ENCODE data around the gene TLR6.

Gene TLR6

GRCh38 chr4:38822748-38823303 lies 33.8 kb downstream of the TLR6 start:
- H3K9me3 ChIP-seq (ENCODE audit: insufficient read depth, low read depth, low read length) = no peaks in the 10 kb centered on the region
- TF ChIP-seq, protein P1, sequence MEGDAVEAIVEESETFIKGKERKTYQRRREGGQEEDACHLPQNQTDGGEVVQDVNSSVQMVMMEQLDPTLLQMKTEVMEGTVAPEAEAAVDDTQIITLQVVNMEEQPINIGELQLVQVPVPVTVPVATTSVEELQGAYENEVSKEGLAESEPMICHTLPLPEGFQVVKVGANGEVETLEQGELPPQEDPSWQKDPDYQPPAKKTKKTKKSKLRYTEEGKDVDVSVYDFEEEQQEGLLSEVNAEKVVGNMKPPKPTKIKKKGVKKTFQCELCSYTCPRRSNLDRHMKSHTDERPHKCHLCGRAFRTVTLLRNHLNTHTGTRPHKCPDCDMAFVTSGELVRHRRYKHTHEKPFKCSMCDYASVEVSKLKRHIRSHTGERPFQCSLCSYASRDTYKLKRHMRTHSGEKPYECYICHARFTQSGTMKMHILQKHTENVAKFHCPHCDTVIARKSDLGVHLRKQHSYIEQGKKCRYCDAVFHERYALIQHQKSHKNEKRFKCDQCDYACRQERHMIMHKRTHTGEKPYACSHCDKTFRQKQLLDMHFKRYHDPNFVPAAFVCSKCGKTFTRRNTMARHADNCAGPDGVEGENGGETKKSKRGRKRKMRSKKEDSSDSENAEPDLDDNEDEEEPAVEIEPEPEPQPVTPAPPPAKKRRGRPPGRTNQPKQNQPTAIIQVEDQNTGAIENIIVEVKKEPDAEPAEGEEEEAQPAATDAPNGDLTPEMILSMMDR (conservative IDR thresholded peaks at IDR 0.05; ENCODE audit: low read length) = no peak
- TF ChIP-seq EZH2phosphoT487 (IDR thresholded peaks at IDR 0.05; ENCODE audit: borderline replicate concordance) = no peak
- no peaks in the 10 kb centered on the region for H4K20me1 ChIP-seq (ENCODE audit: insufficient read depth, low read length, poor library complexity, severe bottlenecking)
- no peak overlapping the region for H3K9ac ChIP-seq (ENCODE audit: low read depth, low read length, poor library complexity, severe bottlenecking)
- no peaks in the 10 kb centered on the region for H3K36me3 ChIP-seq (ENCODE audit: insufficient read depth, low read length)
- no peaks in the 10 kb centered on the region for H3F3A ChIP-seq (ENCODE audit: low read depth)
- H3K4me2 ChIP-seq (ENCODE audit: low read depth, low read length, poor library complexity, severe bottlenecking) = no peak overlapping the region
- H3K79me2 ChIP-seq (ENCODE audit: insufficient read depth, low read length) = no peaks in the 10 kb centered on the region
- H2AFZ ChIP-seq (ENCODE audit: low read length) = no peak overlapping the region
- H3K4me1 ChIP-seq (ENCODE audit: insufficient read depth, low read length, poor library complexity, severe bottlenecking) = no peaks in the 10 kb centered on the region
- no peaks in the 10 kb centered on the region for H3K9me2 ChIP-seq (replicated peaks; ENCODE audit: low read depth, low read length)
- no peak overlapping the region for H3K4me3 ChIP-seq (ENCODE audit: low read length, poor library complexity, severe bottlenecking)
- peaks cover 6% of the 10 kb centered on the region for H3K27me3 ChIP-seq (ENCODE audit: insufficient read depth, low read length, poor library complexity, severe bottlenecking)

DNA sequence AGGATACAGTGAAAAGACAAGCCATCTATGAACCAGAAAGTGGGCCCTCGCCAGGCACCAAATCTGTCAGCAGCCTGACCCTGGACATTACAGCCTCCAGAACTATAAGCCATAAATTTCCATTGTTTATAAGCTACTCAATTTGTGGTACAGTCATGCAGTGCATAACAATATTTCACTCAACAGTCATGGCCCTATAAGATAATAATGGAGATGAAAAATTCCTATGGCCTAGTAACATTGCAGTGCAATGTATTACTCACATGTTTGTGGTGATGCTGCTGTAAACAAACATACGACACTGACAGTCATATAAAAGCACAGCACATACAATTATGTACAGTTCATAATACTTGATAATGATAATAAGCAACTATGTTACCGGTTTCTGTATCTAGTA lies 34.9 kb downstream of the TLR6 start:
- Histone ChIP-seq H3K36me3 (ENCODE audit: insufficient read depth, low read length) (no peaks in the 10 kb centered on the region), H3K9ac (ENCODE audit: low read depth, low read length, poor library complexity, severe bottlenecking) (no peak overlapping the region), H3K79me2 (ENCODE audit: insufficient read depth, low read length) (no peaks in the 10 kb centered on the region), H3K4me2 (ENCODE audit: low read depth, low read length, poor library complexity, severe bottlenecking) (no peak overlapping the region), H3K4me3 (ENCODE audit: low read length, poor library complexity, severe bottlenecking) (no peak overlapping the region), H2AFZ (ENCODE audit: low read length) (no peak overlapping the region), H3F3A (ENCODE audit: low read depth) (no peaks in the 10 kb centered on the region), H3K9me3 (ENCODE audit: insufficient read depth, low read depth, low read length) (no peaks in the 10 kb centered on the region), H3K27me3 (ENCODE audit: insufficient read depth, low read length, poor library complexity, severe bottlenecking) (peaks cover 6% of the 10 kb centered on the region), H3K4me1 (ENCODE audit: insufficient read depth, low read length, poor library complexity, severe bottlenecking) (no peaks in the 10 kb centered on the region), H3K9me2 (replicated peaks; ENCODE audit: low read depth, low read length) (no peaks in the 10 kb centered on the region), H4K20me1 (ENCODE audit: insufficient read depth, low read length, poor library complexity, severe bottlenecking) (no peaks in the 10 kb centered on the region)
- TF ChIP-seq EZH2phosphoT487 (IDR thresholded peaks at IDR 0.05; ENCODE audit: borderline replicate concordance) = no peak
- TF ChIP-seq, protein P1 (conservative IDR thresholded peaks at IDR 0.05; ENCODE audit: low read length) = no peak

DNA sequence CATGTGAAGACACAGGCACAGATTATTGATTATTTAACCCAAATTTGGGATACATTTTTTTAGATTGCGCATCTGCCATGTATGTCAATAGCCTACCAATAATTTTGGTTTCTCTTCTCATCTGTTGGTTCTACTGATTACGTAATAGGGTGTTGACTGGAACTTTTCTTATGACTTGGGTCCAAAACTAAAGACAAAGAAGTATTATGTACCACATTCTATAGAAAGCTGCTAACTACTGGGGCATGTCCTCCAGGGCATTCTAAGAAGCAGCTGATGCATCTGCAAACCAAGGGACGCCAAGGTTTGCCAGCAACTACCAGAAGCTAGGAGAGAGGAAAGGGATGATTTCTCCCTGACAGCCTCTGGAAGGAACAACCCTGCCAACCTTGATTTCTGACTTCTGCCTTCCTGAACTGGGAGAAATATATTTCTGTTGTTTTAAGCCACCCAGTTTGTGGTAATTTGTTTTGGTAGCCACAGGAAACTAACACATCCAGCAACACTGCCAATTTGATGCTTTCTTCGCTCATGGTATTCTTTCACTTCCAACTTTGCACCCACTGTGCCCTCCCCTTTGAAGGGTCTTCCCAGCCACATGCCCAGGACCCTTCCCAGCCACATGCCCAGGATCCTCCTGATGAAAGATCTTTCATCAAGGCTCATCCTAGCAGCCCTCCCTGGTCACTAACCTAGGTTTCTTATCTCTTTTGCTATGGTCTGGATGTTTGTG lies 36.1 kb downstream of the TLR6 start:
- no peak overlapping the region for H3K9ac ChIP-seq (ENCODE audit: low read depth, low read length, poor library complexity, severe bottlenecking)
- H3K79me2 ChIP-seq (ENCODE audit: insufficient read depth, low read length) = no peaks in the 10 kb centered on the region
- no peaks in the 10 kb centered on the region for H3K9me3 ChIP-seq (ENCODE audit: insufficient read depth, low read depth, low read length)
- H3K4me3 ChIP-seq (ENCODE audit: low read length, poor library complexity, severe bottlenecking) = no peak overlapping the region
- H3F3A ChIP-seq (ENCODE audit: low read depth) = no peaks in the 10 kb centered on the region
- H2AFZ ChIP-seq (ENCODE audit: low read length) = no peak overlapping the region
- H3K4me1 ChIP-seq (ENCODE audit: insufficient read depth, low read length, poor library complexity, severe bottlenecking) = no peaks in the 10 kb centered on the region
- no peaks in the 10 kb centered on the region for H4K20me1 ChIP-seq (ENCODE audit: insufficient read depth, low read length, poor library complexity, severe bottlenecking)
- no peaks in the 10 kb centered on the region for H3K9me2 ChIP-seq (replicated peaks; ENCODE audit: low read depth, low read length)
- TF ChIP-seq EZH2phosphoT487 (IDR thresholded peaks at IDR 0.05; ENCODE audit: borderline replicate concordance) = no peak
- TF ChIP-seq, protein P1 (conservative IDR thresholded peaks at IDR 0.05; ENCODE audit: low read length) = no peak
- H3K4me2 ChIP-seq (ENCODE audit: low read depth, low read length, poor library complexity, severe bottlenecking) = no peak overlapping the region
- no peaks in the 10 kb centered on the region for H3K36me3 ChIP-seq (ENCODE audit: insufficient read depth, low read length)
- H3K27me3 ChIP-seq (ENCODE audit: insufficient read depth, low read length, poor library complexity, severe bottlenecking) = no peaks in the 10 kb centered on the region

Measured in Loucy (cell line).